Umbilical cord (tissue), 2 donors: Measurements from ENCODE around the gene RASAL1. TPM values are rescaled to one million over a fixed set of nuclear protein-coding genes. Genes with fewer than 3 reads are reported as not detected.
"Not testable (repeated sequence)": the region's sequence is repeated elsewhere in the genome, so short reads cannot be mapped to it uniquely, and the experiment has no call there.

Experiments
- DNase-seq: peaks from one replicate; pipeline ENCODE4 v3.0.0-alpha.2; 2015; ENCODE audit warnings: low spot score
- total RNA-seq: library from RNA; depleted of rRNA; stranded (reverse); fragments of >200 nt; gene quantifications from one replicate; pipeline ENCODE4 v1.2.3, GENCODE V29; 2014; ENCODE audit warnings: low replicate concordance; ENCODE audit not compliant: insufficient read depth

The RASAL1 gene
- total RNA-seq, 1 donor from 2014 or later, result 0.24 TPM

DNA sequence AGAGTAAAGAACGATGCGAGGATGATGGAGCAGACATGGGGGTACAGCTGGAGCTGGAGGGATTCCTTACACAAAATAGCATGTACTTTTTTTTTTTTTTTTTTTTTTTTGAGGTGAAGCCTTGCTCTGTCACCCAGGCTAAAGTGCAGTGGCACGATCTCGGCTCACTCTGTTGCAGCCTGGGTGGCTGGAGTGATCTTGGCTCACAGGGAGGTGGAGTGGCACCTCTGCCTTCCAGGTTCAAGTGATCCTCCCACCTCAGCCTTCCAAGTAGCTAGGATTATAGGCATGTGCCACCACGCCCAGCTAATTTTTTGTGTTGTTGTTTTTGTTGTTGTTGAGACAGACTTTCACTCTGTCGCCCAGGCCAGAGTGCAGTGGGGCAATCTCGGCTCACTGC, 5.1 kb upstream of the RASAL1 start:
- DNase-seq, result no peak

DNA sequence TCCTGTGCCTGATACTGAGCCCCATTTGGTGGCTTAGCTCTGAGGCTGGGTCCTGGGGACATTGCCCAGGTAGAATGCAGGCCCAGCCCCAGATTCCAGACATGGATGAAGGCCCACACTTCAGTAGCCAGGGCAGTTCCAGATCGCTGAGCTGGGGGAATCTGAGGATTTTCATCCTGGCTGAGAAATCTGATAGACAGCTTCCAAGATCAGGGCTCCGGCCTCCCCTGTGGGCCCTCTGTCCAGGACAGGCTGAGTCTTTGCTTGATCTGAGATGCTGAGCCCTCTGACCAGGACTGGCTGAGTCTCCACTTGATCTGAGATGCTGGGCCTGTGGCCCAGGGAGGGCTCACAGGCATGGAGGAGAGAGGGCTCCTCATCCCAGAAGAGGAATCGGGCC, 3.3 kb upstream of the RASAL1 start:
- DNase-seq, result no peak

DNA sequence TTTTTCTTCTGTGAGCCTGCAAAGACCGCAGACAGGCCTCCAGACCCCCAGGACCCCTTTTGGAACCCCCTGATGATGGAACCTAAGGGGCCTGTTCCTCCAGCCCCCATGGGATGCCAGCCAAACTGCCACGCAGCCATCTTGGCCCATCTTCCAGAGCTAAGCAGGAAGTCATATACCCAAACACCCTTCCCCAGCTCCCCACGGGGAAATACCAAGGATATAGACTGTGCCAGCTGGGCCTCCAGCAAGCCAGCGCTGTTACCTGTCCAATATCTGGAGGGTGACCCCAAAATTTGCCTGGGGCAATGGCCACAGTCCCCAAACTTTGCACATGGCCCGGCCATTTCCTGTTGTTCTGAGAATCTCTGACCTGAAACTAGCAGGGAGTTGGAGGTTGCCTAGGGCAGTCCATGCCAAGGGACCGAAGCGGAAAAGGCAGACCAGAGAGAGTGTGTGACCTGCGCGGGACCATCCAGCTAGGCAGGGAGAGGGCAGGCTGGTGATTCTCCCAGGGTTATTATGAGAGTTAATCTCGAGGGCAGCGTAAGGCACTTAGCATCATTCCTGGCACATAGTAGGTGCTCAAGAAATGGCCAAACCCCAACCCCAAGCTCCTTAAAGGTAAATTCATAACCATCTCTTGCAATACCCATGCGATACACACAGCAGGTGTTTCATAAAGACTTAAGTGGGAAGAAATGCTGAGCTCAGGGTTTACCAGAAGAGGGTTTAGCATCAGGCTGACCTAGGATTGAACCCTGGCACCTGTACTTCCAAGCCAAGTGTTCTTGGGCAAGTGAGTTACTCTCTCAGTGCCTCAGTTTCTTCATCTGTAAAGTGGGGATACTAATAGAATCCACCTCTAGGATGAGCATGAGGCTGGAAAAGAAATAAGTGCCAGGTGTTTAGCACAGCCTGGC, 2.6 kb upstream of the RASAL1 start:
- no peak for DNase-seq

DNA sequence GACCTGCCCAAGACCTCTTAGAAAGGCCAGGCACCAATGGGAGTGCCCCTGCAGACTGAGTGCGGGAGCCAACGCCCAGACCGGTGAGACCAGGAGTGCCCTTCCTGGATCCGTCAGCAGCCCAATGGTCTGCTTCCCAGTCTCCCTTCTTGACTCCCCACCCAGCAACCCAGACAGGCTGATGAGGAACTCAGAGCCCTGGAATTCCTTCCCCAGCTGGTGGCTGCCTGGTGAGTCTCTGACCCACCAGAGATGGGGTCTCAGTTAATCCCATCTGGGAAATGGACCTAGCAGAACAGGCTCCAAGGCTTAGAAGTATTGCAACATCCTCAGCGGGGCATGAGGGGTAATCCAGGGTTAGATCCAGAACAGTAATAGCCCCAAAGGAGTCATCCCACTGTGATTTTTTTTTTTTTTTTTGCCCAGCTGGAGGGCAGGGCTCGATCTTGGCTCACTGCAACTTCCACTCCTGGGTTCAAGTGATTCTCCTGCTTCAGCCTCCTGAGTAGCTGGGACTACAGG, 1.5 kb upstream of the RASAL1 start:
- no peak for DNase-seq

DNA sequence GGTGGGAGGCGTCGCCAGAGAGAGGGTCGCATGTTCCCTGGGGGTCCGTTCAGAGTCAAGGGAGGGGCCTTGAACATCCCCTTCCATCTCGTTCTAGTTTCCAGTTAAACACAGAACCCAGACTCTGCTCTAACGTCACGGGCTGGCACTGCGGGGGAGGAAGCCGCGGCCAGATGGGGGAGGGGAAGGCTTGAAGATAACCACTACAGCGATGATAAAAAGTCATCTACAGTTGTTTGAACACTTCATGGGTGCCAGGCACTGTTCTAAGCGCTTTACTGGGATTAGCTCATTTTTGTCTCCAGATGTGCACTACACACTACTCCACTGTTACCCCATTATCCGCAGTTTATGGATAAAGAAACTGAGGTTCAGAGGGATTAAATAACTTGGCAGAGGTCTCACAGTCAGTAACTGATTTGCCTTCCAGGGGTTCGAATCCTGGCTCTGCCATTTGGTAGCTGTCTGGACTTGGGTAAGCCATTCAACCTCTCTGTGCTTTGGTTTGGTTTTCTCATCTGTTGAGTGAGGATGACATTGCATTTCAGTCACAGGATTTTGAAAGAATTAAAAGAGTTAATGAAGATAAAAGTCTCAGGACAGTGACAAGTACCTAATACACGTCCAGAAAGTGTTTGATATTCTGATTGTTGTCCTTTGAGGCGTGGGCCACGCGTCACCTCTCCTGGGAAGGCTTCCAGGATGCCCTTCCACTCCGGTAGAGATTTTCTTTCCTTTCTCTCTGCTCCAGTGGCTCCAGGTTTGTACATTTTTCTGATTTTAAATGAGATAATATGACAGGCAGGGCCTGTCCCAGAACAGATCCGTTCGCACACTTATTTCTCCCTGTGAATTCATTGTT, 798 bp upstream of the RASAL1 start:
- no peak for DNase-seq

DNA sequence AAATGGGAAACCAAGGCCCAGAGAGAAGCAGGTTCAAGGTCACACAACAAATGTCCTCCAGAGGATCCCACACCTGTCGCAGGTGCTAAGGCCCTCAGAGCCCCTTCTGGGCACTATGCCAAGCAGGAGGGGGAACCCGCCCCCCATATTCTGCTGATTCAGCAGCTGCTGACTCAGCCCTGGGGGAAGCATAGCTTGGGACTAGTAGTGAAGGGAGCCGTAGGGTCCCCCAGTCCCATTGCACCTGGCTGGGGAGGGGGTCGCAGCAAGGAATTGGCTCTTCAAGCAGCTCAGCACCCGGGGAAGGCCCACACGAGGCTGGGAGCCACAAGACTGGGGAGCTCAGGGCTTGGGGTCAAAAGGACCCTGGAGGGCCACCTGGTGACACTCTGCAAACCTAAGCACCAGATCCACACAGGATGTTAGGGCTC, 1.0 kb downstream of the RASAL1 start:
- no peak for DNase-seq

DNA sequence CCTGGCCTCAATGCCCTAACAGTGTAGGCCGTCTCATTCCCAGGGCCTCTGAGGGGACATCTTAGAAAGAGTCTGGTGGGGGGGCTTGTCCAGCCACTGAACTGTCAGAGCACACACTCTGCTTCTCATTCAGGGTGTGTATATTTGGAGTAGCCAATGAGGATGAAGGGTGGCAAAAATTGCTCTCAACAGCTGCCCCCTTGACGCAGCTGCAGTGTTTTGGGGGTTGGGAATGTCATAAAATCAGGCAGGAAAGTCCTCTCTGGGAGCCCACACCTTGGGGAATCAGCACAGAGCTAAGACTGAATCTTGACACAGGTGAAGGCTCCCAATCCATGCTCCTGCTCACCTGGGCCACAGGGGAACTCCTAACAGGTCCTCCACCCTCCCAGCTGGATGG, 1.5 kb downstream of the RASAL1 start:
- DNase-seq, result no peak

DNA sequence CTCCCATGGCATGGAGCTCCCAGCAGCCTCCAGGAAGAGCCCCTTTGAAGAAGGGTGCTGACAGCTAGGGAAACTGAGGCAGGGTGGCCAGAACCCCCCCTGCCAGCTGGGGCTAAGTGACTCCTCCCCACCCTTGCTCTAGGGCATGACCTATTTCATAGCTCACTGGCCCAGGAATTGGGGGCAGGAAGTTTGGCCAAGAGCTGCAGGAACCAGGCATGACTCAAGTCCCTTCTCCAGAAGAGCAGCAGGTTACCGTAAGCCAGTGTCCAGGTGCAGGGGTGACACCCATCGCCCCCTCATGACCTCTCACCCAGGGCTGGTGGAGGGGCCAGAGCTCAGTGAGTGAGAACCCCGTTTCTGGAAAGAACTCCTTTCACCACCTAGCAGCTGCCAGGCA, 1.9 kb downstream of the RASAL1 start:
- no peak for DNase-seq

DNA sequence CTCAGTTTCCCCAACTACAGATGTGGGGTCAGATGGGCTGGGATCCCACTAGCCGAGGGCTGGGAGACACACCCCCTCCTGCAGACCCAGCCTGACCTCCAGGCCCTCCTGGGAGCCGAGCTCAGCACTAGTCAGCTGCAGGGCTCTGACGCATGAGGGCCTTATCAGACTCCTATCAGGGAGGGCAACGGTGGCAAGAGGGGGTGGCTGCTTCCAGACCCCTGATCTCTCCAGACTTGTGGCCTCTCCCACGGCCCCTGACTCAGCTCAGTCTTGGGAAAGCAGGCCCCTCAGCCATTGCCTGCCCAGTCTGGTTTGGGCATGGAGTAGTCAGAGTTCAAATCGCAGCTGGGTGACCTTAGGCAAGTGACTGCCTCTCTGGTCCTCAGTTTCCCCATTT, 2.5 kb downstream of the RASAL1 start:
- no peak for DNase-seq

DNA sequence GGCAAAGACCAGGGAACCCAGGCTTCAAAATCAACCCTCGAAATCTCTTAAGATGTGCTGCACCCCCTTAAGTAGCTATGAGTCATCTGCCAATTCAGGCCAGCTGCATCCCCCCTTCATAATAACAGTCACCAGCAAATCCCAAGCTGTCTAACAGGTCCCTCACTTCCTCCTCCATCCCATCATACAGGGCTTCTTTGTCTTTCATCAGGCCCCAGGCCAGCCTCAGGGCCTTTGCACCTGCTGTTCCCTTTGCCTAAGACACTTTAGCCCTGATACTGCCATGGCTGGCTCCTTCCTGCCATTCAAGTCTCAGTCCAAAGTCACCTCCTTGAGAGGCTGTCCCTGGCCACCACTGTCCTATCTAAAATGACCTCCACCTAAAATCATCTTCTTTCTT, 4.0 kb downstream of the RASAL1 start:
- DNase-seq, result no peak

DNA sequence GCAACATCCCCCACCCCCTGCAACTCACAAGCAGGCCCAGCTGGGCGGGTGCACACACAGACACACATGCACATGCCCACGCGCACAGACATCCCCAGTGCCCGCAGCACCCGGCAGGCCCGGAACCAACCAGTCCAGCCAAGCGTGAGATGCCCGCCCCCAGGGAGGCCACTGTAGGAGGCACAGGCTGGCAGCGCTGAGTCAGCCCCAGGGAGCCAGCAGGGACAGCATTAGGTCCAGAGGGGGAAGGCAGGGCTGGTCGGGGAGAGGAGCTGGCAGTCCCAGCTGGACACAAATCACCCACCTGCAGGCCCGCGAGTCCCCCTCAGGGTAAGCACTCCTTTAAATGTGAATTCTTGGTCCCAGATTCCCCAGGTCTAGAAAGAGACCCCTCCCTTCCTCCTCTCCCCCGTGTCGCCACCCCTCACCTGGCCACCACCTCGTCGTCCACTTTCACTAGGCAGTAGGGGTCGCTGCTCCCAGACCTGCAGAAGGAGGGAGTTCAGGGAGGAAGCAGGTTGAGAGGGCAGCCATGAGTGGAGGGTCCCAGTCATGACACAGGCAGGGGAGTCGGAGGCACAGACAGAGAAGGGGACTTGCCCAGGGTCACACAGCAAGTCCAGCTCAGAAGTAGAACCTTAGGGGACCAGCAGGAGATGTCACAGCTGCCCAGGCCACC, 5.0 kb downstream of the RASAL1 start:
- no peak for DNase-seq

DNA sequence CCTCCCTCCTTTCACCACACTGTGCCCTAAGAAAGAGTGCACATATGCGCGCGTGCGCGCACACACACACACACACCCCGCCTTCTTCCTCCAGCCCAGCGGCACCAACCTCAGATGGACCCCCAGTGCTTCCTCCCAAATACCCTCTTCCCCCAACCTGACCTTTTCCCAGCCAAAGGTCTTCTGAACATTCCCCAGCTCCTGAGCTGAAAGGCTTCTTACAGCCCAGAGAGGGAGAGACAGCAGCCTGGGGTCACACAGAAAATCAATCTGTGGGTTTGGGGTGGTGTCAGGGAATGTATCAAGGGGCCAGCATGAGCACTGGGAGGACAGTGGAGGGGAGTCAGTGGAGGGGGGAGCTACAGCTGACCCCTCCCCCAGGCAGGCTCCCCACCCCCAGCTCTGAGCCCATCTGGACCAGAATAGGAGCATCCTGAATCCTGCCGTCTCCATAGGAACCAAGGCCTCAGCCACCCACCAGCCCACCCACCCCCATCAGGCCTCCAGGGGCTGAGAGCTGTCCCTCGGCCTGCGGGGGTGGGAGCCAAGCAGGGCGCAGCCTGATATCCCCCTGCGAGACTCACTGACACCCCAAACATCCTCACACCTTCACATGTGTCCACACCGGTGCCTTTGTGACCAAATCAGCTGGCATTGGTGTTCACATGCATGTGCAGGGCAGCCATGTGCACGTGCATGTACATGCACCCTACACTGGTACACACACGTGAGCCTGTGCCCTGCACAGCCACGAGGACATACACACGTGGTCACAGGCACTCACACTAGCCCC, 5.7 kb downstream of the RASAL1 start:
- DNase-seq, result no peak

DNA sequence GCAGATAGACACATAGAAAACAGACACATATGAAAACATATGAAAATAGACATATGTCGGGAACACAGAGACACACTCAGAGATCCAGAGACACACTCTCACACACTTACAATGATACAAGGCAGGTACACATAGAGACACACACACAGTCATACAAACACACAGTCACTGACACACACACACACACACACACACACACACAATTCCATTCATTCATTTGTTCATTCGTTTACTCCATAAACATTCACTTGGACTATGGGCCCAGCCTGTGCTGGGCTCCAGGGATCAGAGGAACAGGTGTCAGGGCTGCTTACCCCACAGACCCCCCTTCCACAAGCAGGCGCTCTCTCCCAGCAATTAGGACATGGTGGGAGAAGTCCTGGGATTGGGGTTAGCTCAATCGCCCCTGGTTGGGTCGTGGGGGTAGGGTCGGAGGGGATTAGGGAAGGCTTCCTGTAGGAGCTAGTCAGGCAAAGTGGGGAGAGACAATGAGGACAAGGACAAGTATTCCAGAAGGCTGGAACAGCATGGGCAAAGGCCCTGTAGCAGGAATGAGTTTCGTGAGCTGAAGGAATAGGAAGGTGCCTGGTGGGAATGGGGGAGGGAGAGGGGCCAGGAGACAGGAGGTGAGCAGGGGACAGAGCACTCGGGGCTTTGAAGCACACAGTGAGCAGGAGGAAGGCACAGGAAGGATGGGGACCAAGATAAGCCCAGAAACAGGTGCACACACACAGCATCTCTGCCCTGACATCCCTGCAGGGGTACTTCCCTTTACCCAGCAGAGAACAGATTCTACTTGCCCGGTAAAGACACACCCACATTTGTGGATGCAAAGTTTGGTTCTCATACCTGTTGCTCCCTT, 6.5 kb downstream of the RASAL1 start:
- no peak for DNase-seq

DNA sequence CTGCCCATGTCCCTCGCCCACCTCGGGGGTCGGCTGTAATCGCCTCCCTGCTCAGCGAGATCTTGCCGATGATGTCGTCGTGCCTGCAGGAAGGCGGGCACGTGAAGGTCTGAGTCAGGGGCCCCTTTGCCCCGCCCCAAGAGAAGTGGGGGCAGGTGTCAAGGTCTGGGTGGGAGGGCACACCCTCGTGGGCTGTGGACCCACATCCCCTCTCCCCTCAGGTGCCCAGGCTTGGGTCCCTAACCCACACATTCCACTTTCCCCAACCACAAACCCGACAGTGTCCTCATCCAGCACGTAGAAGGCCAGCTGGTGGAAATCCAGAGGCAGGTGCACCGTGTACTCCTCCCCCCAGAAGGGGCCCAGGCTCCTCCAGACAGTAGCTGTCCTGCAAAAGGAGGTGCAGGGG, 7.8 kb downstream of the RASAL1 start:
- DNase-seq, result no peak

DNA sequence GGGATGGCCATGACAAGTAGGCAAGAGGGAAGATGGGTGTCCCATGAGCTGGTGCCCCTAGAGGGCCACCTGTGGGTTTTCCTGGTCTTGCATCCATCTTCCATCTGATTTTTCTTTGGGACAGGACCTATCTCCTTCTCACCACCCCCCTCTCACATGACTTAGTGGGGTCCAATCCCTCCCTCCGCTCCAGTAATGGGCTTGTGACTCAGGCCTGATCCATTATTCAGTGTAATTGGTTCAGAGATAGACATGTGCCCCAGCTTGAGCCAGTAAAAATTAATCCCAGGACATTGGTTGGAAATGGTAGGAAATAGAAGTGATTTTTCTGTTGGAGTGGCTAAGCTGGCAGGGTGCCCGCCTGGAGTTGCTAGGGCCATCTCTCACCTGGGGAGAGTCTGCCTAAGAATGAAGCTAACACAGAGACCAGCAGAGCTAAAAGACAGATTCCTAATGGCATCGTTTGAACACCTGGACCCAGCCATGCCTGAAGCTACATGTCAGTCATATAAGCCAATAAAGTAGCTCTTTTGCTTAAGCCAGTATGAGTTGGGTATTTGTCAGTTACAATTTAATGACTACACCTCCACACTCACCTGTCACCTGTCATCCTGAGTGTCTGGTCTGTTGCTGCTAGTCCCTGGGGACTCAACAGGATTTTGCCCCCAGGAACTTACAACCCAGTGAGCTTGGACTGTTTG, 14.7 kb downstream of the RASAL1 start:
- DNase-seq, result no peak

DNA sequence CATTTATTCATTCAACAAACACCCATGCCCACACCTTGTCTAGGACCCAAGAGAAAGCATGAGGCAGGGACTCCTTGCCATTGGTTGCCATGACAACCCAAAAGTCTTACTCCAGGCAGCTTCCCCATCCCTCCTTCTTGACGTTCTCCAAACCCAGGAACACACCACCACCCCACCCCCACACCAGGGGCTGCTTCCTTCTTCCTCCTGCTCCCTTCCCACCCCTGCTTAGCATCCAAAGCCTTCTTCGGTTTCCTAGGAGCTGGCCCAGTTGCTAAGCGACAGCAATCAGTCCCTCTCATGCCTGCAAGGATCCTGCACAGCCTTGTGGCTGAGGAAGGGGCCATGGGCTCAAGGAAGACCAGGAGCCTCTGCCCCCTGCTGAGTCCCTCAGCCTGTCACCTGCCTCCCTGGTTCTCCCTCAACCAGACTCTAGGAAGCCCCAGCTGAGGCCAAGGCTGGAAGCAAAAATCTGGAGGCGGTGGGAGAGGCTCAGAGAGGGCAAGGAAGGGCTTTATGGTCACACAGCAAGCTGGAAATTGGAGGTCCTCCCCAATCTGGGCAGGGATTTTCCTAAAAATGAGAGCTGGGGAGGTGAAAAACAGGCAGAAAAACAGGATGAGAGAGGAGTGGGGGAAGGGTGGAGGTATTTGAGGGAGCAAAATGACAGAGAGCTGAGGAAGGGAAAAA, 15.4 kb downstream of the RASAL1 start:
- DNase-seq, result no peak

DNA sequence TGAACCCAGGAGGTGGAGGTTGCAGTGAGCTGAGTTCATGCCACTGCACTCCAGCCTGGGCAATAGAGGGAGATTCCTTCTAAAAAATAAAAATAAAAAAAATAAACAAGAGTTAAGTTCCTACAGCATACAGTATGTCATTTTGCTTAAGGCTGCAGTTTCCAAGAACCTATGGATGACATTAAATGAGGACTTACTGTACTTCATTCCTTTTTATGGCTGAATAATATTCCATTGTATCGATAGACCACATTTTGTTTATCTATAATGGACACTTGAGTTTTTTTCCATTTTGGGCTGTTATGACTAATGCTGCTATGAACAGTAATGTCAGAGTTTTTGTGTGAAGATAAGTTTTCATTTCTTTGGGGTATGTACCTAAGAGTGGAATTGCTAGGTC, 17.4 kb downstream of the RASAL1 start:
- no peak for DNase-seq

DNA sequence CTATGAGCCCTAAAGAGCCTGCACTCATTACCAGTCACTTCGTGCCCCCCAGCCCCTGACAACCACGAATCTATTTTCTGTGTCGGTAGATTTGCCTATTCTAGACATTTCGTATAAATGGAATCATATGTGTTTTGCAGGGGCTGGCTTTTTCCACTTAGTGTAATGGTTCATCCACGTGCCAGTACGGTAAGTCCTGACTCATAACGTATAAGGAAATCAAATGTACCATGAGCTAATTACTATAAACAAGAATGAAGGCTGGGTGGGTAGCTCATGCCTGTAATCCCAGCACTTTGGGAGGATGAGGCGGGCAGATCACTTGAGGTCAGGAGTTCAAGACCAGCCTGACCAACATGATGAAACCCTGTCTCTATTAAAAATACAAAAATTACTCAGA, 17.9 kb downstream of the RASAL1 start:
- DNase-seq, result not testable (repeated sequence)

DNA sequence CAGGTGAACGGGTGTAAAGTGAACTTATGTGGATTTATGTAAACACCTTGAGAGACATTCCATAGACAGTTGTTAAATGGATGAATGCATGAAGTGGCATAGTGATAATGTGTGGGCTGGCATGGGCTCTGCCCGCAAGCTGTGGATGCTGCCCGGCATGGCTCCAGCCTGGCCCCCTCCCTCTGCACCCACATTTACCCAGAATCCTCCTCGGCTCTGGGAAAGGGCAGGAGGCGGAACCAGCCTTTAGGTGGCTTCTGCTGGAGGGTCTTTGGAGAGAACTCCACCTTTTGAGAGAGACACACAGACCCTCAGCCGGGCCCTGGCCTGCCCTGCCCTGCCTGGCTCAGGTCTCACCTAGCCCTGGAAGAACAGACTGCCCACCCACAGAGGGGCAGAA, 18.7 kb downstream of the RASAL1 start:
- DNase-seq, result no peak
